Effector memory CD8-positive, alpha-beta T cell (primary cell): ENCODE results near the gene MRPL54.

Source experiments
- ATAC-seq: fragments of 150-1000 bp; cut with Tn5 transposase; replicated peaks from 2 replicates; pipeline ENCODE4 v1.10.0; 2021; ENCODE audit warnings: mild to moderate bottlenecking, moderate library complexity
- DNase-seq, 3 experiments: peaks; one replicate each; pipeline ENCODE4 v3.0.0; 2021
- H3K27ac Mint-ChIP-seq, 2 donors: one replicate each; pipeline ENCODE4 v1.8.0; 2022; ENCODE audit warnings: mild to moderate bottlenecking in 2 of 2, mixed read lengths in 2 of 2, moderate library complexity in 2 of 2
- H3K27me3 Mint-ChIP-seq, 2 donors: one replicate each; pipeline ENCODE4 v1.8.0; 2022; ENCODE audit warnings: mixed read lengths in 2 of 2
- H3K36me3 Mint-ChIP-seq: one replicate; pipeline ENCODE4 v1.8.0; 2022; ENCODE audit warnings: mild to moderate bottlenecking, moderate library complexity, mixed read lengths; ENCODE audit not compliant: insufficient read depth
- H3K4me1 Mint-ChIP-seq, 2 donors: one replicate each; pipeline ENCODE4 v1.8.0; 2022; ENCODE audit warnings: low read depth in 2 of 2, mixed read lengths in 2 of 2
- H3K4me3 Mint-ChIP-seq, 2 donors: one replicate each; pipeline ENCODE4 v1.8.0; 2022; ENCODE audit warnings: mild to moderate bottlenecking in 2 of 2, mixed read lengths in 2 of 2, moderate library complexity in 2 of 2
- H3K9me3 Mint-ChIP-seq, 2 donors: one replicate each; pipeline ENCODE4 v1.8.0; 2022; ENCODE audit warnings: mixed read lengths in 2 of 2

Gene MRPL54

DNA sequence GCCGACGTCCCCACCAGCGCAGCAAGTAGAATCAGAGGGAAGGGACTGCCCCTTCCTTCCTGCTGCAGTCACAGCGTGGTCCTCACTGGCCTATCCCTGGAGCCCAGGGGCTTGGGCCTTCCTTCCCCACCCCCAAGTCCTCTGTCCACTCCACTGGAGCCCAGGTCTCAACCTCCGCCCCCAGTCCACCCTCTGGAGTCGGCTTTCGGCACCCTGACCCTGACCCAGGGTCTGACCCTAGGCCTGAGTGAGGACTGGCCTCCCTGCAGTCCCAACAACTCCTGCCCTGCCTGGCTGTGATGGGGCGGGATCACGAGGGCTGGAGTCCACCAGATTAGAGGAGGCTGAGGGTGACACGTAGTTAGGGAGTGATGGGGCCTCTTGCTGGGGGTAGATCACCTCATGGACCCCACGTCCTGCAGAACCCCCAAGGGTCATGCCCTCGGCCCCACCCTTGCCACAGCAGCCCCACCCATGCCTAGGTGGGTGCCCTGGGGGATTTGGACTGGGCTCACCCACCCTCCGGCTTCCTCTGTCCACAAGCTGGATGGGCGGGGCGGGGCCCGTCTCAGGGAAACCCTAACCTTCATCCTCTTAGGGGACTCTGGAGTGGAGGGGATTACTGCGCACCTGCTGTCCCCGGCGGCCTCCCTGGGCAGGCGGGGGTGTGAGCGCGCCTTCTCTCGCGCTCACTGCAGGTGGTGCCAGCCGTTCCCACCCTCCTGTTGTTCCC, 5.7 kb downstream of the MRPL54 start:
- DNase-seq, result no peak
- Mint-ChIP-seq H3K4me1 (peaks cover 8 to 17% of the 10 kb centered on the region in 2 donors), H3K9me3 (no peaks in the 10 kb centered on the region), H3K27me3 (no peaks in the 10 kb centered on the region), H3K4me3 (no peak overlapping the region), H3K36me3 (peaks cover 63% of the 10 kb centered on the region), H3K27ac (peak overlapping the region in 1 of 2 donors; percentile 81)
- ATAC-seq, result peak; percentile 18

DNA sequence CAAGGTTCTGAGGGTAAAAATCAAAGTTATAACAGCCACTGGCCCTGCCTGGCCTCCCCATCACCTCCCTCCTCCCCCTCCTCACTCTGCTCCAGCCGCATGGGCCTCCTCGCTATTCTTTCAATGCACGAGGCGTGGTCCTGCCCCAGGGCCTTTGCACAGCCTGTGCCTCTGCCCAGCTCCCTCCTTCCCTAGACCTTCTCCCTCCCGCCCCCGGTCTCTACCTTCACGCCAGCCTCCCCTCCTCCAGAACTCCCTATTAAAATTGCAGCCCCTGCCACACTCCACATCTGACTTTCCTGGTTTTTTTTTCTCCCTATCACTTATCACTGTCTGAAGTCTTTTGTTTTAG, 6.2 kb downstream of the MRPL54 start:
- DNase-seq, result no peak
- H3K9me3 Mint-ChIP-seq, result no peaks in the 10 kb centered on the region
- H3K4me1 Mint-ChIP-seq, result peaks cover 9 to 18% of the 10 kb centered on the region in 2 donors
- H3K4me3 Mint-ChIP-seq, result no peak overlapping the region
- H3K27me3 Mint-ChIP-seq, result no peaks in the 10 kb centered on the region
- peaks cover 61% of the 10 kb centered on the region for H3K36me3 Mint-ChIP-seq
- ATAC-seq, result no peak
- peak overlapping the region in 1 of 2 donors; percentile 81 for H3K27ac Mint-ChIP-seq

DNA sequence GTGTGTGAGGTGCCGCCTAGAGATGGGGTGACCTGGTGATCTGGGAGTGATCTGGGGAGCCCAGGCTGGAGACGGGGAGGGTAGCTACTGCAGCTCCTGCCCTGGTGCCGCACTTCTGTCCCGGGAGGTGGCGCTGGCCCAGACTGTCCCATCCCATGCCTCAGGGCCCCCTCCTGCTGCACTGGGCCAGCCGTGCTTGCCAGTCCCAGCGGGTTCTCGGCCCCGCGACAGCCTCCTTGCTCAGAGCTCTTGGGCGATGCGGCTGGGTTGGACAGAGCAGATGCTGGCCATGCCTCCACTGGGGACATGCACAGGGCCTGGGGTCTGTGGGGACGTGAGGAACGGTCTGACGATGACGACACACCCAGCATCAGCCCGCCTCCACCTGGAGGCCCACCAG, 7.0 kb downstream of the MRPL54 start:
- ATAC-seq, result no peak
- Mint-ChIP-seq H3K9me3 (no peaks in the 10 kb centered on the region), H3K27me3 (no peaks in the 10 kb centered on the region), H3K36me3 (peaks cover 55% of the 10 kb centered on the region), H3K27ac (no peak overlapping the region), H3K4me3 (no peak overlapping the region), H3K4me1 (peaks cover 10 to 20% of the 10 kb centered on the region in 2 donors)
- no peak for DNase-seq

DNA sequence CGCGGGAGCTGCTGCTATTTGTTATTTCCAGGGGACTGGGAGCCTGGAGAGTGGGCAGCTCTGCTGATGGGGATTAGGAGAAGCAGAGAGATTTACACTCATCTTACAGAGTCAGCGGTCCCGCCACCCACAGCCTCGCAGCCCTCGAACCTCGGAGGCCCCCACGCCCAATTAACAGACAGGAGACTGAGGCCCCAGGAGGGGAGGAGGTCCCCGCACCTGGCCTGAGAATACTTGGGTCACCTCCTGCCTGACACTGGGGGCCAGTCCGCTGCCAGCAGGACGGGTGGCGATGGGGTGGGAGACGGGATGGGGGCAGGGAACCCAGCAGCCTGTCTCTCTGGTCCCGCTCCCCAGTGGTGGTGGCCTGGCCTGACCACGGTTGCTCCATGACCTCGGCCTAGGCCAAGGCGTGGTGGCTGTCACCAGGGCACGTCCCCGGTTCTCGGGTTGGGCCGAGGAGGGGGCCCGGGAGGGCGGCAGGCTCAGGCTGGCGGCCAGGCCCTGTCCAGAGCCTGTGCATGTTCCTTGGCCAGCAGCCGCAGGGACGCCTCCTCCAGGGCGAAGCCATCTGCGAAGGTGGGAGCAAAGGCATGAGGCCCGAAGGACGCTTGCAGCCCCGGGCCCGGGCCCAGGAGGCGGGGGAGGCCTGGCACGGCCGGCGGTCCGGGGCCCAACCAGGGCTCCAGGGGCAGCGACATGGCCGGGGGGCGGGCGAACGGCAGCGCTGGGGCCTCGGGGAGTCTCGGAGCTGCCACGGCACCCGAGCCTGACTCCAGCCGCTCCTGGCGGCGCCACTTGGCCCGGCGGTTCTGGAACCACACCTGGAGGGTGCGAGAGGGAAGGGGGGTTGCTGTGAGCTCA, 7.9 kb downstream of the MRPL54 start:
- H3K36me3 Mint-ChIP-seq, result peaks cover 52% of the 10 kb centered on the region
- DNase-seq, result no peak
- no peak overlapping the region for H3K4me3 Mint-ChIP-seq
- no peaks in the 10 kb centered on the region for H3K27me3 Mint-ChIP-seq
- no peak for ATAC-seq
- no peak overlapping the region for H3K27ac Mint-ChIP-seq
- peaks cover 10 to 20% of the 10 kb centered on the region in 2 donors for H3K4me1 Mint-ChIP-seq
- no peaks in the 10 kb centered on the region for H3K9me3 Mint-ChIP-seq

DNA sequence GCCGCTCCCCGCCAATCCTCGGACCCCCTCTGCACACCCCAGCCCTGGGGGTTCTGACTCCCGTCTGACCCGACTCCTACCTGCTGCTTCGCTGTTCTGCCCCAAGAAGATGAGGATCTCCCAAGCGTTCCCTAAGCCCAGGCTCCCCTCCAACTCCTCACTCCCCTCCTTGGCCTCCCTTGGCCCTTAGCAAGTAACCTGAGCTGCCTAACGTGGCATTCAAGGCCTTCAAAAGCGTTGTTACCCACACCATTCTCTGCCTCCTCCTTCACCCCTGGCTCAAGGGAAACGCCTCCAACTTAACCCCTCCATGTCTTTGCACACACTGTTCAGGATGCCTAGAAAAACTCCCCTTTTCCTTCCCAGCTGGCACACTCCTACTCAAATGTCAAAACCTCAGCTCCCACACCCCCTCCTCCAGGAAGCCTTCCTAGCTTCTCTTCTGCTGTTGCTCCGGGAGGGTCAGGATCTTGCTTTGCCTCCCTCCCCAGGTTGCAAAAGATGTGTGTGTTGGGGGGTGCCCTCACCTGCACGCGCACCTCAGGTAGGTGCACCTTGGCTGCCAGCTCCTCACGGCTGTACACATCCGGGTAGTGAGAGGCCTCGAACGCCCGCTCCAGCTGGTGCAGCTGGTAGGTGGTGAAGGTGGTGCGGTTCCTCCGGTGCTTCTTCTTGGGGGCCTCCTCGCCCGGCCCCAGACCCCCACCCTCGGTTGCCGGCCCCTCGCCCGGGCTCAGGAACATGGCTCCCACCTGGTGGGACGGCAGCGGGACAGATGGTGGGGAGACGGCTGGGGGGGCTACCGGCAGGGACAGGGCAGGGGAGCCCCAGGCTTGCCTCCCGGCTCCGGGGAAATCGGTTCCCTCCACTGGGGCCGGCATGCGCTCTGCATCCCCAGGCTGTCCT, 8.8 kb downstream of the MRPL54 start:
- H3K9me3 Mint-ChIP-seq, result no peaks in the 10 kb centered on the region
- peaks cover 43% of the 10 kb centered on the region for H3K36me3 Mint-ChIP-seq
- DNase-seq, result no peak
- no peak overlapping the region for H3K4me3 Mint-ChIP-seq
- peaks cover 8 to 19% of the 10 kb centered on the region in 2 donors for H3K4me1 Mint-ChIP-seq
- no peak overlapping the region for H3K27ac Mint-ChIP-seq
- ATAC-seq, result no peak
- H3K27me3 Mint-ChIP-seq, result no peaks in the 10 kb centered on the region

DNA sequence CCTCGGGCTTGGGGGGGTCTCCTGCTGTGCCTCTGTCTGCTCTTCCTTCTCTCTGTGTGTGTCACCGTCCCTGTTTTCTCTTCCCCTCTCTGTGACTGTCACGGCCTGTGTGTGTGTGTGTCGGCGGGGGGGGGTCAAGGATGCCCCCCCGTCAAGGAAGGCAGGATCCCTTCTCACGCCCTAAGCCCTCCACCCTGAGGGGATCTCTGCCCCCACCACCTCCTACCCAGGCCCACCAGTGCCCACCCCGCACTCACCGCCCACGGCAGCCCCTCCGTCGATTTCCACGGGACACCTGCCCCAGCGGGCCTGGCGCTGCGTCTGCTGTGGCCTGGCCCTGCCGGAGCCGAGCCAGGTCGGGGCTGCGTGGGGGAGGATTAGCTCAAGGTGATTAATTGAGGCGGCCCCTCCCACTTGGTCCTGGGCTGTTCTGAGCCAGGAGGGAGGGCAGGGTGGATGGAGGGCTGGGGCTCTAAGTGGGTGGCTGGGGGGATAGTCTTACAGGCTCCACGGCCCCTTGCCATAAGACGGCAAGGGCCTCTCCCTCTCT, 9.5 kb downstream of the MRPL54 start, which contains the start of gene RAX2:
Gene RAX2 (minus strand): TSS at position 323 of the 550 bp plus-strand sequence. CDS start 486 bp downstream, outside the sequence.
- Mint-ChIP-seq H3K27ac (no peak within 1 kb of the TSS), H3K27me3 (no peaks in the 10 kb centered on the region), H3K4me3 (no peak within 1 kb of the TSS), H3K4me1 (peaks cover 4 to 13% of the 10 kb centered on the region in 2 donors), H3K36me3 (peaks cover 41% of the 10 kb centered on the region), H3K9me3 (no peaks in the 10 kb centered on the region)
- no peak for ATAC-seq
- DNase-seq, result no peak

DNA sequence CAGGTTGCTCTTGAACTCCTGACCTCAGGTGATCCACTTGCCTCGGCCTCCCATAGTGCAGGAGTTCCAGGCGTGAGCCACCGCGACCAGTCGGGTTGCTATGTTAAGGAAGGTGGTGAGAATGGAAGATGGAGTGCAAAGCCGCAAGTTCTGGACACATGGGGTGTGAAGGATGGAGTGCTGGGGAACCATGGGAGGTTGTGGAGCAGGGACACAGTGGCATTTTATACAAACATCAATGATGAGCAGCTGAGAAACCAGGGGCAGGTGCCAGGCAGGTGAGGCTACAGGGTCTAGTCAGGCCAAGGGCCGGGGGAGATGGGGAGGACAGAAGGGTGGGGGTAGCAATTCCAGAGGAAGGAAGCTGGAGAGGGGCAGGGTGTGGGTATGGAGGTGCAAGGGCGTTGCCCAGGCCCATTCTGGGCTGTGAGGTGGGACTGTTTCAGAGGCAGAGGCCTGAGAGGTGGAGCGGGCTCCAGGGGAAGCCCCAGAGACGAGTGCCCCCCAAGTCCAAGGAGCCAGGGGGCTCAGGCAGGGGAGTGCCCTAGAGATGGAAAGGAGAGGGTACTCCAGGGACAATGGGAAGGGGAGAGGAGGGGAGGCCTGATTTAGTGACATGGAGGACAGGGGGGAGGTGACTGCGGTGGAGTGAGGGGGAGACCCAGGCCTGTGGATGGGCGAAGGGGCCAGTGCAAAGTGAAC, 11.5 kb downstream of the MRPL54 start:
- no peak for DNase-seq
- H3K4me3 Mint-ChIP-seq, result no peak overlapping the region
- peak overlapping the region in 1 of 2 donors; percentile 58 for H3K27ac Mint-ChIP-seq
- no peaks in the 10 kb centered on the region for H3K9me3 Mint-ChIP-seq
- no peak for ATAC-seq
- peaks cover 4 to 10% of the 10 kb centered on the region in 2 donors for H3K4me1 Mint-ChIP-seq
- no peaks in the 10 kb centered on the region for H3K27me3 Mint-ChIP-seq
- H3K36me3 Mint-ChIP-seq, result peaks cover 22% of the 10 kb centered on the region

DNA sequence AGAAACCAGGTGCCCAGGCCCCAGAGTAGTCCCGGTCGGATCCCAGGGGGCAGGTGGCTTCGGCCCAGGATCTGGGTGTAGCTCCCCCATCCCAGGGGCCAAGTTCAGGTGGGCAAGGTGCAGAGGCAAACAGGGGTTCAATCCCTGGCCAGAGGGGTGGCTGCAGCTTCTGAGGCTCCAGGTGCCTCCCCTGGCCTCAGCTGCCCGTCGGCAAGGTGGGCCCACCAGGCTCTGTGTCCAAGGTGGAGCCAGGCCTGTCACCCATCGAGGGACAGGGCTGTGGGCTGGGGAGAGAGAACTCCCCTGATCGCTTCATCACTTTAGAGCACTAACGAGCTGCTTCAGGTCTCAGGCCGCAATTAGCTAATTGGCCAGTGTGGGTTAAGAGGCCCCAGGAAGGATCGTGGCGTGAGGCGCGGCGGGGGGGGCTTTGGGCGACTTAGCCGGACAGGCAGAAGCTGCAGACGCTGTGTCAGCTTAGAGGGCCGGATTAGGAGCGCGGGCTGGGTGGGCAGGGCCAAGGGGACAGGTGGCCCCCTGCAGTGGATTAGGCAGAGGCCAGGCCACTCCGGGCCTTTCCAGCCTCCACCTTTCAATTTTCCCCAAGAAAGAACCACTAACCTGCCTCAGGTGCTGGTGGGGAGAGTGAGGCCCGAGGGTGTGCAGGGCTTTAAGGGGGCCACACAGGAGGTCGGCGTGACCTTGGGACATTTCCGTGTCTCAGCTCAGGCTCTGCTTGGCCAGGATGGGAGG, 12.3 kb downstream of the MRPL54 start:
- Mint-ChIP-seq H3K36me3 (peaks cover 13% of the 10 kb centered on the region), H3K9me3 (no peaks in the 10 kb centered on the region), H3K4me3 (no peak overlapping the region), H3K4me1 (peaks cover 4 to 9% of the 10 kb centered on the region in 2 donors), H3K27me3 (no peaks in the 10 kb centered on the region), H3K27ac (no peak overlapping the region)
- DNase-seq (no peak), ATAC-seq (no peak)

DNA sequence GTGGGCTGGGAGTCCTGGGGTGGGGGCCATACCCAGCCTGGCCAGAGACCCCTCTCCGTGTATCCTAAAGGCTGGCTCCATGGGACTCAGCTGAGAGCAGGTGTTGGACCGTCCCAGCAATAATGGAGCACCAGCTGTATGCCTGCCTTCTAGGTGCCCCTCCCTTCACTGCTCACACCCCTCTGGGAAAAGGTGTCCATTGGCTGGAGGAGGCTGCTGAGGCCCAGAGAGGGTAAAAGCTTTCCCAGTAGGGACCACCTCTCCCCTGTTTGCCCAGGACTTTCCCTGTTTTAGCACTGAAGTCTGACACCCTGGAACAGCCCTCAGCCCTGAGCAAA, 12.9 kb downstream of the MRPL54 start:
- no peaks in the 10 kb centered on the region for H3K9me3 Mint-ChIP-seq
- ATAC-seq, result no peak
- H3K4me1 Mint-ChIP-seq, result peaks cover 4 to 9% of the 10 kb centered on the region in 2 donors
- DNase-seq, result no peak
- H3K27ac Mint-ChIP-seq, result peak overlapping the region in 1 of 2 donors; percentile 38
- no peak overlapping the region for H3K4me3 Mint-ChIP-seq
- peaks cover 13% of the 10 kb centered on the region for H3K36me3 Mint-ChIP-seq
- H3K27me3 Mint-ChIP-seq, result no peaks in the 10 kb centered on the region

DNA sequence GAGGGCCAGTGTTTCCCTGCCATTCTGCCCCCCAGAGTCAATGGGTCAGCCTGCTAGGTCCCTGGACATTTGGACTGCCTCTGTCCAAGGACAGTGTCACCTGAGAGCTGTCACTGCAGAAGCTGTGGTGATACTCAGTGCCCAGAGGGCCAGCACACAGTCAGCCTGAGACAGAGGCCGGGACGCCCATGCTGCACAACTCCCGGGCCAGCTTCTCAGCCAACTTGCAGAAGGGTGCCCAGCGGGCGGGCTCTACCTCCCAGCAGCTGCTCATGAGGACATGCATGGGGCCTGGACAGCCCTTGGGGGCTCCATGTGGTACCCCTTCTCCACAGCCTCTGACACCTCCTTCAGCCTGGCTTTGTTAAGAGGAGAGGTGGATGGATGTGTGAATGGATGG, 13.3 kb downstream of the MRPL54 start:
- peak overlapping the region in 1 of 2 donors; percentile 38 for H3K27ac Mint-ChIP-seq
- H3K4me3 Mint-ChIP-seq, result no peak overlapping the region
- ATAC-seq, result no peak

DNA sequence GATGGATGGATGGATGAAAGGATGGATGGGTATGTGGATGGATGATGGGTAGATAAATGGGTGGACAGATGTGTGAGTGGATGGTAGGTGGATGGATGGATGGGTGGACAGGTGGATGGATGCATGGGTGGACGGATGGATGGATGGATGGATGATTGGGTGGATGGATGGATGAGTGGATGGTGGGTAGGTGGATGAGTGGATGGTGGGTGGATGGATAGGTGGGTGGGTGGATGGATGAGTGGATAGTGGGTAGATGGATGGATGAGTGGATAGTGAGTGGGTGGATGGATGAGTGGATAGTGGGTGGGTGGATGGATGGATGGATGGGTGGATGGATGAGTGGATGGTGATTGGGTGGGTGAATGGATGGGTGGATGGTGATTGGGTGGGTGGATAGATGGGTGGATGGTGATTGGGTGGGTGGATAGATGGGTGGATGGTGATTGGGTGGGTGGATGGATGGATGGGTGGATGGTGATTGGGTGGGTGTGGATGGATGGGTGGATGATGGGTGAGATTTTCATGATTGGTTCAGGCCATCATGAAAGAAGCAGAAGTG, 14.1 kb downstream of the MRPL54 start:
- Mint-ChIP-seq H3K27me3 (no peaks in the 10 kb centered on the region), H3K27ac (peak overlapping the region in 1 of 2 donors; percentile 38), H3K36me3 (peaks cover 11% of the 10 kb centered on the region), H3K4me3 (no peak overlapping the region), H3K4me1 (peaks cover 5 to 7% of the 10 kb centered on the region in 2 donors), H3K9me3 (peaks cover 1 to 2% of the 10 kb centered on the region in 2 donors)
- ATAC-seq, result no peak
- no peak for DNase-seq

More for the DNA sequence above, 13.3 kb downstream of the MRPL54 start:
- no peaks in the 10 kb centered on the region for H3K27me3 Mint-ChIP-seq
- H3K9me3 Mint-ChIP-seq, result no peaks in the 10 kb centered on the region
- peaks cover 13% of the 10 kb centered on the region for H3K36me3 Mint-ChIP-seq
- no peak for DNase-seq
- H3K4me1 Mint-ChIP-seq, result peaks cover 4 to 9% of the 10 kb centered on the region in 2 donors
